HCT116 (cell line): Measurements from ENCODE around the gene MAGEF1. TPM values are rescaled to one million over a fixed set of nuclear protein-coding genes. Genes with fewer than 3 reads are reported as not detected.
"Not testable (repeated sequence)": the region's sequence is repeated elsewhere in the genome, so short reads cannot be mapped to it uniquely, and the experiment has no call there.

Source experiments
- ATAC-seq: fragments of 200-7000 bp; cut with Tn5 transposase; 2 replicates; pipeline ENCODE4 v1.9.1; 2020; ENCODE audit warnings: mild to moderate bottlenecking, moderate library complexity
- BruUV-seq: library from RNA; stranded (reverse); fragments of 400-500 nt; replicated peaks from 2 replicates; lab custom pipeline; 2021; lab: Mats Ljungman, UMichigan
- CTCF ChIA-PET: fragments of 300-600 bp; sonication (Branson Sonifier 250); formaldehyde crosslinking; loops from one replicate; lab custom pipeline; 2021; ENCODE audit warnings: antibody characterized with exemption; lab: Charles Lee
- POLR2A ChIA-PET: fragments of 300-600, 350-600 bp; sonication (Branson Sonifier 250); formaldehyde crosslinking; loops from one replicate; lab custom pipeline; 2021; ENCODE audit warnings: antibody characterized with exemption; lab: Charles Lee
- RAD21 ChIA-PET, 2 experiments: fragments of 300-600 bp; sonication (Branson Sonifier 250); formaldehyde crosslinking; loops; one replicate each; lab custom pipeline; 2023; ENCODE audit warnings: low total read pairs in 2 of 2; ENCODE audit not compliant: uncharacterized antibody in 2 of 2, unreplicated experiment in 2 of 2, low non-redundant PET in 1 of 2; lab: Charles Lee
- DNase-seq: peaks from one replicate; pipeline ENCODE4 v3.0.0-alpha.2; 2010; ENCODE audit warnings: low read depth, low spot score
- H2AFZ ChIP-seq: fragments of 200-600 bp; shearing (Covaris generic), sonication (generic); 2 replicates; pipeline ENCODE4 v1.6.1; 2017; ENCODE audit warnings: low read depth, mixed run types, mixed read lengths, antibody characterized with exemption, low read length; ENCODE audit not compliant: poor library complexity, severe bottlenecking
- H3K27ac ChIP-seq: 2 replicates; pipeline ENCODE4 v1.5.1; 2012; ENCODE audit warnings: low read depth, low read length
- H3K27me3 ChIP-seq: fragments of 200-600 bp; sonication (generic); 2 replicates; pipeline ENCODE4 v1.6.1; 2016; ENCODE audit warnings: mixed run types, low read length, mixed read lengths; ENCODE audit not compliant: insufficient read depth
- H3K36me3 ChIP-seq, 2 experiments: fragments of 200-500 bp in 1 of 2; fragments of 200-600 bp in 1 of 2; sonication (Bioruptor generic) in 1 of 2; sonication (generic) in 1 of 2; 2 replicates each; pipeline versions ENCODE4 v1.5.1 to v1.6.1; 2014 to 2016; ENCODE audit warnings: low read length in 2 of 2, inconsistent platforms in 1 of 2, mixed read lengths in 1 of 2, mixed run types in 1 of 2; ENCODE audit not compliant: insufficient read depth in 2 of 2, control insufficient read depth in 1 of 2
- H3K4me1 ChIP-seq, 2 experiments: fragments of 200-600 bp in 1 of 2; sonication (generic) in 1 of 2; 2 replicates each; pipeline versions ENCODE4 v1.5.1 to v1.6.1; 2012 to 2017; ENCODE audit warnings: low read length in 2 of 2, inconsistent platforms in 1 of 2, mild to moderate bottlenecking in 1 of 2, mixed read lengths in 1 of 2, mixed run types in 1 of 2, moderate library complexity in 1 of 2; ENCODE audit not compliant: insufficient read depth in 2 of 2, control insufficient read depth in 1 of 2
- H3K4me2 ChIP-seq: fragments of 200-600 bp; sonication (generic); 2 replicates; pipeline ENCODE4 v1.6.1; 2017; ENCODE audit warnings: mixed run types, low read length, mixed read lengths
- H3K4me3 ChIP-seq, 2 experiments: fragments of 200-600 bp in 1 of 2; sonication (generic) in 1 of 2; replicated peaks in 1 of 2; 2 replicates each; pipeline ENCODE4 v1.5.1; 2011 to 2016; ENCODE audit warnings: low read length in 2 of 2, control low read depth in 1 of 2, low read depth in 1 of 2, mild to moderate bottlenecking in 1 of 2, mixed read lengths in 1 of 2, mixed run types in 1 of 2
- H3K79me2 ChIP-seq: fragments of 200-600 bp; sonication (generic); 2 replicates; pipeline ENCODE4 v1.6.1; 2017; ENCODE audit warnings: mild to moderate bottlenecking, mixed run types, low read length, moderate library complexity, mixed read lengths; ENCODE audit not compliant: insufficient read depth
- H3K9ac ChIP-seq: fragments of 200-600 bp; sonication (generic); 2 replicates; pipeline ENCODE4 v1.6.1; 2016; ENCODE audit warnings: low read length, mixed read lengths
- H3K9me2 ChIP-seq: fragments of 200-600 bp; sonication (generic), shearing (Covaris generic); 2 replicates; pipeline ENCODE4 v1.6.1; 2017; ENCODE audit warnings: mixed run types, mild to moderate bottlenecking, moderate library complexity; ENCODE audit not compliant: insufficient read depth
- H3K9me3 ChIP-seq, 2 experiments: fragments of 200-500 bp in 1 of 2; fragments of 200-600 bp in 1 of 2; sonication (Bioruptor generic) in 1 of 2; sonication (generic) in 1 of 2; 2 replicates each; pipeline ENCODE4 v1.6.1; 2014 to 2017; ENCODE audit warnings: low read length in 2 of 2, mixed read lengths in 2 of 2, inconsistent platforms in 1 of 2, low read depth in 1 of 2, mild to moderate bottlenecking in 1 of 2, mixed run types in 1 of 2, moderate library complexity in 1 of 2; ENCODE audit not compliant: control insufficient read depth in 1 of 2, insufficient read depth in 1 of 2
- H4K20me1 ChIP-seq: fragments of 200-600 bp; sonication (generic), shearing (Covaris generic); 2 replicates; pipeline ENCODE4 v1.6.1; 2017; ENCODE audit warnings: mixed run types, mild to moderate bottlenecking, moderate library complexity; ENCODE audit not compliant: insufficient read depth
- CEBPB ChIP-seq: IDR thresholded peaks from 2 replicates; pipeline ENCODE4 v1.6.1; 2012; ENCODE audit warnings: low read depth
- EGR1 ChIP-seq: IDR thresholded peaks from 2 replicates; pipeline ENCODE4 v1.6.1; 2012; ENCODE audit warnings: low read depth
- EZH2 ChIP-seq: fragments of 200-600 bp; sonication (generic); IDR thresholded peaks from 2 replicates; pipeline ENCODE4 v1.6.1; 2017; ENCODE audit warnings: antibody characterized with exemption, mixed run types
- FOSL1 ChIP-seq: IDR thresholded peaks from 2 replicates; pipeline ENCODE4 v1.6.1; 2012; ENCODE audit warnings: low read depth
- POLR2A ChIP-seq: IDR thresholded peaks from 2 replicates; pipeline ENCODE4 v1.7.0; 2011; ENCODE audit warnings: borderline replicate concordance; ENCODE audit not compliant: insufficient read depth, insufficient read length; ENCODE audit errors: extremely low read depth
- POLR2AphosphoS5 ChIP-seq: IDR thresholded peaks from 2 replicates; pipeline ENCODE4 v1.6.1; 2011; ENCODE audit warnings: mild to moderate bottlenecking, low read depth, low read length, moderate library complexity
- RAD21 ChIP-seq: IDR thresholded peaks from 2 replicates; pipeline ENCODE4 v1.6.1; 2012; ENCODE audit warnings: low read depth, mild to moderate bottlenecking
- SP1 ChIP-seq: IDR thresholded peaks from 2 replicates; pipeline ENCODE4 v1.6.1; 2012; ENCODE audit warnings: low read depth
- TCF7L2 ChIP-seq: IDR thresholded peaks from 2 replicates; pipeline ENCODE4 v1.7.0; 2011; ENCODE audit warnings: borderline replicate concordance, inconsistent platforms; ENCODE audit not compliant: insufficient read depth, insufficient read length; ENCODE audit errors: extremely low read depth
- ZNF274 ChIP-seq: fragments of 200-500 bp; sonication (Bioruptor generic); IDR thresholded peaks from 2 replicates; pipeline ENCODE4 v1.6.1; 2014; ENCODE audit warnings: mild to moderate bottlenecking, low read depth, low read length, inconsistent platforms
- intact Hi-C: fragments of 100-400 bp; cut with micrococcal nuclease; formaldehyde crosslinking; loops from 2 replicates; pipeline ENCODE4 v1.10.0; 2022
- total RNA-seq: library from RNA; stranded (reverse); gene quantifications from one replicate; pipeline ENCODE4 v1.2.1, GENCODE V29; 2021; ENCODE audit not compliant: unreplicated experiment
- TF ChIP-seq, protein P1 (sequence below): IDR thresholded peaks from 2 replicates; pipeline ENCODE4 v1.6.1; 2012
- TF ChIP-seq, protein P2 (sequence below): IDR thresholded peaks from 2 replicates; pipeline ENCODE4 v1.6.1; 2012

MAGEF1 gene
- total RNA-seq, 1 experiment from 2014 or later: 44.1 TPM

DNA sequence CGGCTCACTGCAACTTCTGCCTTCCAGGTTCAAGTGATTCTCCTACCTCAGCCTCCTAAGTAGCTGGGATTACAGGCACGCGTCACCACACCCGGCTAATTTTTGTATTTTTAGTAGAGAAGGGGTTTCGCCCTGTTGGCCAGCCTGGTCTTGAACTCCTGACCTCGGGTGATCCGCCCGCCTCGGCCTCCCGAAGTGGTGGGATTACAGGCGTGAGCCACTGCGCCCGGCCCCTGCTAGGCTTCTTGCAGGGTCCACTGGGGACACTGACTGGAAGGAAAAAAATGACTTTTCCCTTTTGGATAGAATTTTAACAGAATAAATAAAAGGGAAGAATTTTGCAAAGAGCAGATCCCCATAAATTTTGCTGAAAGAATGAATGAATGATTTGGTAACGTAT, 17.3 kb upstream of the MAGEF1 start:
- H3K27ac ChIP-seq, DNase-seq, H3K79me2 ChIP-seq, H3K27me3 ChIP-seq, H3K4me2 ChIP-seq, H2AFZ ChIP-seq, H4K20me1 ChIP-seq, H3K4me3 ChIP-seq, intact Hi-C loops, H3K4me1 ChIP-seq, ATAC-seq, BruUV-seq, H3K9me3 ChIP-seq, H3K36me3 ChIP-seq, CTCF ChIA-PET, H3K9ac ChIP-seq, H3K9me2 ChIP-seq: not testable (repeated sequence)
- RAD21 ChIA-PET: interaction anchor here in 1 of 2 experiments (1.1 kb wide), 1 partner anchor 19 kb away, joined by 5 read pairs; no protein-coding TSS in a partner anchor
- POLR2A ChIA-PET: interaction anchor here (0.7 kb wide), 1 partner anchor 379 kb away, joined by 3 read pairs; no protein-coding TSS in a partner anchor

DNA sequence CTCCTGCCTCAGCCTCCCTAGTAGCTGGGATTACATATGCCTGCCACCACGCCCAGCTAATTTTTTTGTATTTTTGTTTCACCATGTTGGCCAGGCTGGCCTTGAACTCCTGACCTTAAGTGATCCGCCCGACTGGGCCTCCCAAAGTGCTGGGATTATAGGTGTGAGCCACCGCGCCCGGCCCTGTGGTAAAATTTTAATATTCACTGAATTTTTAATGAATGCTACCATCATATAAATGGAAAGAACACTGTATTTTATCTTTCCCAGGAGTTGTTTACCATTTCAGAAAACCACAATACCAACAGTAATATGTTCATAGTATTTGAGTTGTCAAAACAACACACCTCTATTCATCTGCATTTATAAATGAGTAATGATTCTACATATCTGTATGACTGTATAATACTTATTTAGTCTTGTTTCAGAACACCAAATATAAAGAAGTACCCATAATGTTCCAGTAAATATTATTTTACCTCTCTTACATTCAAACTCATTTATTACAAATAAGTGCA, 16.2 kb upstream of the MAGEF1 start:
- POLR2A ChIA-PET: interaction anchor here (1.0 kb wide), 1 partner anchor 167 kb away, joined by 3 read pairs; the partner anchor contains the start of gene EPHB3
- BruUV-seq: no TSS peak
- Histone ChIP-seq H2AFZ (no peak overlapping the region), H3K27ac (no peak overlapping the region), H3K79me2 (no peaks in the 10 kb centered on the region), H4K20me1 (no peaks in the 10 kb centered on the region), H3K4me2 (no peak overlapping the region), H3K4me3 (no peak overlapping the region), H3K9me2 (no peaks in the 10 kb centered on the region)
- no peak for ATAC-seq
- no peak for TF ChIP-seq POLR2A
- TF ChIP-seq EZH2: no peak
- TF ChIP-seq EGR1: no peak
- TF ChIP-seq, protein P1, sequence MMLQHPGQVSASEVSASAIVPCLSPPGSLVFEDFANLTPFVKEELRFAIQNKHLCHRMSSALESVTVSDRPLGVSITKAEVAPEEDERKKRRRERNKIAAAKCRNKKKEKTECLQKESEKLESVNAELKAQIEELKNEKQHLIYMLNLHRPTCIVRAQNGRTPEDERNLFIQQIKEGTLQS: no peak
- TF ChIP-seq FOSL1: no peak
- no peak for TF ChIP-seq CEBPB
- no peak for TF ChIP-seq RAD21
- TF ChIP-seq ZNF274: no peak
- TF ChIP-seq TCF7L2: no peak
- no peak for TF ChIP-seq SP1
- TF ChIP-seq POLR2AphosphoS5: no peak
- TF ChIP-seq, protein P2, sequence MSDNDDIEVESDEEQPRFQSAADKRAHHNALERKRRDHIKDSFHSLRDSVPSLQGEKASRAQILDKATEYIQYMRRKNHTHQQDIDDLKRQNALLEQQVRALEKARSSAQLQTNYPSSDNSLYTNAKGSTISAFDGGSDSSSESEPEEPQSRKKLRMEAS: no peak
- TF ChIP-seq, all 23 proteins: peak for 0
- Histone ChIP-seq H3K36me3 (no peaks in the 10 kb centered on the region), H3K4me1 (peaks cover 0 to 8% of the 10 kb centered on the region in 2 experiments; a peak in 2 of 4 replicates), H3K27me3 (no peaks in the 10 kb centered on the region), H3K9ac (no peak overlapping the region), H3K9me3 (no peaks in the 10 kb centered on the region)
- no peak for DNase-seq
- intact Hi-C loops: no loop called here
- RAD21 ChIA-PET: no interaction called here
- CTCF ChIA-PET: interaction anchor here (1.5 kb wide), 1 partner anchor 14 kb away, joined by 3 read pairs; no protein-coding TSS in a partner anchor
